ENCODE measurements around the gene TMTC1.
A peak's percentile ranks its signal among the peaks of the same experiment; 100 is the strongest.
"Not testable (repeated sequence)": the region's sequence is repeated elsewhere in the genome, so short reads cannot be mapped to it uniquely, and the experiment has no call there.

The TMTC1 gene

DNA sequence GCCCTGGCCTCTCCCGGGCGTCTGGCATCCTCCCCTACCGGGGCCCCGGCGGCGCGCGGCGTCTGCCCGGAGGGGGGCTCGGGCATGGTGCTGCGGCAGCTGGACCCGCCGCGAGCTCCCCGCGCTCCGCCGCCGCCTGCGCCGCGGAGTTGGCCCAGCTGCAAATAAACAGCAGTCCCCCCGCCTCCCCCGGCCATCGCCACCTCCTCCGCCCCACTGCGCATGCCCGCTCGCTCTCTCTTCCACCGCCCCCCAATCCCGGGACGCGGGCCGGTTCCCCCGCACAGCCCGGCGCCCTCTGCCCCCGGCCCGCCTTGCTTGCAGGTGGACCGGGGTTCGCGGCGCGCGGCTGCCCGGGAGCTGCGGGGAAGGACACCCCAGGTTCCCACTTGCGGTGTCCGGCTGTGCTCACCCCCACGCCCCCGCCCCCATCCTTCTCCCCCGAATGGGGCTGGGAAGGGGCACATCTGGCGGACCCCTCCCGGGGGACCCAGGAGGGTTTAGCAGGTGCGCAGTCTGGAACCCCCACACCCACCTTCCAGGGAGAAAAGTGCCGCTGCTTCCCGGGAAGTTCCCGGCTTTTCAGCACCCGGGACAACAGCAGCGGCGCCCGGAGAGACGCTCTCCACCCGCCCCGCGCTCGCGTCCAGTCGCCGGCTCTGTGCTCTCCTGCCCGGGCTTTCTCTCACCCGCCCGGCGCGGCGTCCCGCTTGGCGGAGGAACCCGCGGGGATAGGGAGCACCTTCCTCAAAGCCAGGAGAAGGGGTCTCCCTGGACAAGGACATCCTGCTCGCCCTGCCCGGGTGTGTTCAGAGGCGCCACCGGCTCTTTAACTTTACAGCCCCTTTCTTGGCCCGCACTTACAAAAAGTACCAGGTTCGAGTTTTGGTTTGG is at the start of gene TMTC1:
TSS of gene TMTC1 (minus strand) at position 170 of the 894 bp plus-strand sequence. CDS start 191 bp downstream, outside the sequence.
- DNase-seq = peak; percentile 71 to 88

DNA sequence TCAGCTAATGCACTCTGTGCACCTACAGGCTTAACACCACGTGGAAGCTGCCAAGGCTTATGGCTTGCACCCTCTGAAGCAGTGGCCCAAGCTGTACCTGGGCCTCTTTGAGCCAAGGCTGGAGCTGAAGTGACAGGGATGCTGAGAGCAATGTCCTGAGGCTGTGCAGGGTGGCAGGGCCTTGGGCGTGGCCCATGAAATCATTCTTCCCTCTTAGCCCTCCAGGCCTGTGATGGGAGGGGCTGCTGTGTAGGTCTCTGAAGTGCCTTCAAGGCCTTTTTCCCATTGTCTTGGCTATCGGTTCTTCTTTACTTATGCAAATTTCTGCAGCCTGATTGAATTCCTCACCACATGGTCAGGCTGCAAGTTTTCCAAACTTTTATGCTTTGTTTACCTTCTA is 47.4 kb upstream of the TMTC1 start:
- no peak for DNase-seq

DNA sequence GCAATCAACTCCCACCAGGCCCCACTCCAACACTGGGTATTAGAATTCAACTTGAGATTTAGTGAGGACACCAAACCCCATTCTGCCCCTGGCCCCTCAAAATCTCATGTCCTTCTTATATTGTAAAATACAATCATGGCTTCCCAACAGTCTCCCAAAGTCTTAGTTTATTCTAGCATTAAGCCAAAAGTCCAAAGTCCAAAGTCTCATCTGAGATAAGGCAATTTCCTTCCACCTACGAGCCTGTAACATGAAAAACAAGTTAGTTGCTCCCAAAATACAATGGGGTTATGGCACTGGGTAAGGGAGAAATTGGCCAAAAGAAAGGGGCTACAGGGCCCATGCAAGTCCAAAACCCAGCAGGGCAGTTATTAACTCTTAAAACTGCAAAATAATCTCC is 46.6 kb upstream of the TMTC1 start:
- DNase-seq = no peak

DNA sequence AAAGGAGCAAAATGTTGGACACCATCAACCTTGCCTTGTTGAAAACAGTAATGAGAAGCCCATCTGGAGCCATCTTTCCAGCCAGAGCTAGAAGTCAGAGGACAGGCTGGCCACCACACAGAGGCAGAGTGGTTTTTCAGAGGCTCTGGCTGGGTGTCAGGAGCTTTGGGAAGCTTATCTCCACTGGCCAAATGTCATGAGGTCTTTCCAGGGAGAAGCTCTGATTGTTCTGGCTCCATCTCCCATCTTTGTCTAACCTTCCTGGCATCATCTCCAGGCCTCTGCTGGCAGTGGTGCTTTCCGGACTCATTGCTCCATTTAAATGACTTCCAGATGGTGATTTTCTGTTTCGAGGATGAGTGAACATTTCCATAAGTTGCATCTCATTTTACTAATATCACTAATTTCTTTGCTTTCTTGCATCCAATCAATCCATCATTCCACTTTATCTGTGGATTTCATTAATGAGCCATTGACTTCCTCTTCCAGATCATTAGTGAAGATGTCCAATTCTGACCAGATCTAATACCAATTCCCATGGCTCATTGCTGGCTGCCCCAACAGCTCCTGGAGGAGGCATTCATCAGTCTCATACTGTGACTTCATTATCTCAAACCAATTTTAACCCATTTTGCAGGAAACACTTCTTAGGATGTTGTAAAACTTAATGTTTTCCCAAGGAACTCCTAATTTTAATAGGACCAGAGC is 35.3 kb upstream of the TMTC1 start:
- no peak for DNase-seq

DNA sequence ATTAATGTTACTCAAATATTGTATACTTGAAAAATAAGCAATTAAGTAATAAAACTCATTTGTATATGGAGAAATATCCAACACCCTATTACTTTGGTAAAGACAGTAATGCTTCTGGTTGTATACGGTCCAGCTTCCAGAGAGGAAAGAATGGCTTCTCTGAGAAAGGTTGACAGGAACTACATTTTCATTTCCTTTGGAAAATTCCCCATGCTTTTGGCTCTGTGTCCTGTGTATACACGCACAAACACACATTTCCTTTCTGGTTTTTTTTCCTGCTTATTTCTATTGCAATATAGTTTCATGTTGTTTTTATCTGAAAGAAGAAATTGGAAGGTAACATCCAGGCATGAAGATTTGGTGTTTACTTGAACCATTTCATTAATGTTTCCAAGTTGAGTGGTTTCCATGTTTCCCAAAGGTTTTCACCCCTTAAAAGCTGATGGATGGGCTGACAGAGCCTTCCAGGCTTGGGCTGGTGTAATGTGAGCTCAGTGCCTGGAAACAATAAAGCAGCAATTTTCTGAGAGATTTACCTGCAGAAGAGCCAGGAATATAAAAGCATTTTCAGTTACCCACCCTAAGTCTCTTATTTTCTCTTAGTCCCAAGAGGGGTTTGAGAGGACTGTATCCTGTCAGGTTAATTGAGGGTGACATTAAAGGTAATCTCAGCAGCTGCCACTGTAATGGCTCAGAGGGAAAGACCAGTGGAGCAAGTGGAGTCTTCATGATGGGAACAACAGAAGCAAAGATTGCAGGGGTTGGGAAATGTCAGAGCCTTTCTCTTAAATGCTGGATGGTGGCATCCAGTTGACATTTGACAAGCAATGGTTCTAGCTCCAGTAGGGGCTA is 33.4 kb upstream of the TMTC1 start:
- no peak for DNase-seq

DNA sequence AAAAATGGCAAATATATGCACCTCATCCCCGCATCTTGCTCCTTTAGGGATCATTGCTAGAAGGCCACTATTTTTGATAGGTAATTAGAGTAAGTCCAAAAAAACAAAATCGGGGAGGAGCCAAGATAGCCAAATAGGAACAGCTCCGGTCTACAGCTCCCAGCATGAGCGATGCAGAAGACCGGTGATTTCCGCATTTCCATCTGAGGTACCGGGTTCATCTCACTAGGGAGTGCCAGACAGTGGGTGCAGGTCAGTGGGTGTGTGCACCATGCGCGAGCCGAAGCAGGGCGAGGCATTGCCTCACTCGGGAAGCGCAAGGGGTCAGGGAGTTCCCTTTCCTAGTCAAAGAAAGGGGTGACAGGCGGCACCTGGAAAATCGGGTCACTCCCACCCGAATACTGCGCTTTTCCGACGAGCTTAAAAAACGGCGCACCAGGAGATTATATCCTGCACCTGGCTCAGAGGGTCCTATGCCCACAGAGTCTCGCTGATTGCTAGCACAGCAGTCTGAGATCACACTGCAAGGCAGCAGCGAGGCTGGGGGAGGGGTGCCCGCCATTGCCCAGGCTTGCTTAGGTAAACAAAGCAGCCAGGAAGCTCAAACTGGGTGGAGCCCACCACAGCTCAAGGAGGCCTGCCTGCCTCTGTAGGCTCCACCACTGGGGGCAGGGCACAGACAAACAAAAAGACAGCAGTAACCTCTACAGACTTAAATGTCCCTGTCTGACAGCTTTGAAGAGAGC is 26.0 kb upstream of the TMTC1 start:
- DNase-seq = not testable (repeated sequence)

DNA sequence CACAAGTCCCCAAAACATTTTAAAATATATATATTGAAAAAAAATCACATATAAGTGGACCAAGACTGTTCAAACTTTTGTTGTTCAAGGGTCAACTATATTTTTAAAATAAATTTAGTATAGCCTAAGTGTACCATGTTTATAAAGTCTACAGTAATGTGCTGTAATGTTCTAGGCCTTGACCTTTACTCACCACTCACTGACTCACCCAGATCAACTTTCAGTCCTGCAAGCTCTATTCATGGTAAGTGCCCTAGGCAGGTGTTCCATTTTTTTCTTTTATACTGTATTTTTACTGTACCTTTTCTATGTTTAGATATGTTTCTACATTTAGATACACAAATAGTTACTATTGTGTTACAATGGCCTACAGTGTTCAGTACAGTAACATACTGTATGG is 23.4 kb upstream of the TMTC1 start:
- DNase-seq = no peak

DNA sequence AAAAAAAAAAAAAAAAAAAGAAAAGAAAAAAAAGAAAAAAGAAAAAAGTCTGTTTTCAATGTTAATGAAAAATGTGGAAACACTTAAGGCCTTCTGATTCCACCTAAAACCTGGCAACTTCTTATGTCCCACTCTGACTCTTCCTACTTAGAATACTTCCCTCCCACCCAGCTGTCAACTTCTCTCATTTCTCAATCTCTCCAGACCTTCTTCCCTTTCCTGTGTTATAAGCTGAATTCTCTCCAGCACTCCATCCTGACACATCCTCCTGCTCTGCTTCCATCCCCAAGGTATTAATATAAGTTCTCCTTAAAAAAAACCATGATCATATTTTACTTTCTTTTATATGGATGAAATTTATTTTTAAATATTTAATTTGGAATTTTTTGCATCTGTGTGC is 20.3 kb upstream of the TMTC1 start:
- no peak for DNase-seq

DNA sequence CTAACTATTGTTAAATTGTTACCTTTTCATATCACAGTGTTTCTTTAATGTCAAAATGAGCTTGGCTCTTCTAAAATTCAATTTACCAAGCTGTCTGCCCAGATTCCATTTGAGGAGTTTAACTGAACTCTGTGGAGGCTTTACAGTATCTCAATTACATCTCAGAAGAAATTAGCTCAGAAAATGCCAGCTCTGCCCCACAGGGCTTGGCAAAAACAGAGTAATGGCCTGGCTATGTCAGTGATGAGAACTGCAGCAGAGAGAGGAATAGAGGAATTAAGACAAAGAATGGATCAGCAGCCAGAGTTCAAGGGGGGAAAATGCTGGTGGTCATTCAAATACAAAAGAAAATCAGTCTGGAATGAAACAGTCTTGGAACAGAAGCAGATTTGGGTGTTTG is 15.8 kb upstream of the TMTC1 start:
- DNase-seq = no peak

DNA sequence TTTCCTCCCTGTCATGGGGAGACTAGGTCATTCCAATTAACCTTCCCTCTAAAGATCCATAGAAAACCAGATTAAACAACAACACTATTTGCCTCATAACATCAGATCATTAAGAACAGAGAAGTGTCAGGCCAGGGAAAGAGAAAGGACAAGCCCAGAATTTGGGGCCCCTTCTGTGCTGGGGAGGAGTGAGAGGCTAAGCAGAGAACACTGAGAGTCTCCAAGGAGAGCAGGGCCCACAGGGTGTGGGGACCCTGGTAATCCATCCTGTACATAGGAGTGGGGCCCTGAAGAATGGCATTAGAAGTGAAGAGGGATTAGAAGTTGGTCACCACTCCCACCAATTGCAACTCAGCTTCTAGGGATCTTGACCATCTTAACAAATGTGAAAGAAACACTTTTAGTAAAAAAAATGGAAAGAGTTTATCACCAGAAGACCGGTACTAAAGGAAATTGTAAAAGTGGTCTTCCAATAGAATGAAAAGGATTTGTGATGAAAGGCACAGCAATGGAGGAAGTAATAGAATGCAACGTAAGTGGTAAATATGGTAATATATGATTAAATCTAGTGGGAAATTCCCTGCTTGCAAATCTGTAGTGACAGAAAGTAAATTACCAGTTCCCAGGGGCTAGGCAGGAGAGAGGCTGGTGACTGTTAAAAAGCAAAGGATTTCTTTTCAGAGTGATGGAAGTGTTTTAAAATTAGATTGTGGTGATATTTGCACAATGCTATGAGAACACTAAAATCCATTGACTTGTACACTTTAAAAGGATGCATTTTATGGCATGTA is 14.0 kb upstream of the TMTC1 start:
- DNase-seq = no peak

DNA sequence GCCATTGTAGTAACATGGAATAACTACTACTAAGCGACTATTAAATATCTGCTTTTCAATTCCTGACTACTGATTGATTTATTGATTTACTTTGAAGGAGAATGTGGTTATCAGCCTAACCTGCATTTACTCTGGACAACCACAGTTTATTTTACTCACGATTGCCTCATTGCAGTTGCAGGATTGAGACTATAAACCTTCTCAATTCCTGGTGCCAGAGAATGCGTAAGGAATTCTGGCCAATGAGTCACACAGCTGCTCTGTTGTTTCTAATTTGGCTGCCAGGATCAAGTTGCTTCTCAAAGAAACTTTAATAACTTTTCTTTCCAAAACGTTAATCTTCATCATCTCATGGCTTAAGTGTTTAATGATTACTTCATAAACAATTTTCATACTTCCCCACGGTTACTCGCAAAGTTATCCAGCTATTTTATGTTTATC is 13.1 kb upstream of the TMTC1 start:
- no peak for DNase-seq

DNA sequence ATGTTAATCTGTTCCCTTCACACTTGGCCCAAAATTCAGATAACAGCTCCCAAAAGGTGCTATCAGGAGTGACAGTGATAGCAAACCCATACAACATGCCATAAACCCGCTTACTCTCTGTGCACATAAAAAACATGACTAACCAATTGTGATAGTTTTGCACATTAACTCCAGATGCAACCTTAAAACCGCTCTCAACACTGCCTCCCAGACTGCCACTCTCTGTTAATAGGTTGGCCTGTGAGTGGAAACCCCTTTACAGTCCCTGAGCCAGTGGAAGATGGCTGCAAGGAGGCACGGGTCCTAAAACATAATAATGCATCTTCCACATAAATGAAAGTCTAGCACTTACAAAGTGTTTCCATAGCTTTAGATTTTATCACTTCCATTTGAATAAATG is 12.0 kb upstream of the TMTC1 start:
- DNase-seq = no peak

DNA sequence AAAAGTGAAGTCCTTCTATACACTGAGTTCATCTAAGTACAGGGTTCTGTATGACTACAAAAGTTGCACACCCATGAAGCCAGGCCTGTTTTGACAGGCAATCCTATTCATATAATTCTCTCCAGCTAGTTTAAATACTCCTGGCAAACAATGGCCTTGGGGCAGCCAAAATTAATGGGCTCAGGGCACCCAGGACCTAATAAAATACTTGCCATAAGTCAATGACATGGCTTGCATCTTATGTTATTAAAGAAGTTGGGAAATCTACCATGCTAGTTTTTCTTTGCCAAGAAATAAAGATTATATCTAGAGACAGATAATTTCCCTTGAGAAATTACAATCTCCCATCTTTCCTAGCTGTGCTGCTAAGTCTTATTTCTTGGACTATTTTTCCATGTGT is 11.1 kb upstream of the TMTC1 start:
- DNase-seq = no peak

DNA sequence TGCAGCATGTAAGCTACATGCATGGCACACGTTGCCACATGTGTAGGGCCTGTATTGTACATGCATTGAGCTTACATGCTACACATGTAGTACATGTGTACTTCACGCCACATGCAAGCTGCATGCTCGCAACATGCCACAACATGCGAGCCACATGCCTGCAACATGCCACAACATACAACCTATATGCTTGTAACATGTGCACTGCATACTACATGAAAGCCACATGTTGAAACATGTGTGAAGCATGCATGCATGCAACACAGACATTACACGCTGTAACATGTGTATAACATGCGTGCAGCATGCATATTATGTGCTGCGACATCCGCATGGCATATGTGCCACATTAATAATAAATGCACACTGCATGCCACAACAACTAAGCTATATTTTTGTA is 9.1 kb upstream of the TMTC1 start:
- no peak for DNase-seq

DNA sequence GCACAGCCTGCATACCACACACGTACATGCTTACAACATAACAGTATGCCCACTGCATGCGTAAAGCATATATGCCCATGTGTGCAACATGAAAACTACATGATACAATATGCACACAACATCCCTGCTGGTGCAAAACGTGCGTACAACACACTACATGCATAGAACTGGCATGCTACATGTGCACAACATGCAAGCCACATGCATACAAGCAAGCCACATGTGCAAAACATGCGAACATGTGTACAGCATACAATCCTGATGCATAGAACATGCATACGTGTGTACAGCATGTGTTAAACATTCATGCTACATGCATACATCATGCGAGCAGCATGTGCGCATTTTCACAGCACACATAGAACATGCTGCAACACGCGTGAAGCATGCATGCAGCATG is 8.4 kb upstream of the TMTC1 start:
- DNase-seq = no peak

DNA sequence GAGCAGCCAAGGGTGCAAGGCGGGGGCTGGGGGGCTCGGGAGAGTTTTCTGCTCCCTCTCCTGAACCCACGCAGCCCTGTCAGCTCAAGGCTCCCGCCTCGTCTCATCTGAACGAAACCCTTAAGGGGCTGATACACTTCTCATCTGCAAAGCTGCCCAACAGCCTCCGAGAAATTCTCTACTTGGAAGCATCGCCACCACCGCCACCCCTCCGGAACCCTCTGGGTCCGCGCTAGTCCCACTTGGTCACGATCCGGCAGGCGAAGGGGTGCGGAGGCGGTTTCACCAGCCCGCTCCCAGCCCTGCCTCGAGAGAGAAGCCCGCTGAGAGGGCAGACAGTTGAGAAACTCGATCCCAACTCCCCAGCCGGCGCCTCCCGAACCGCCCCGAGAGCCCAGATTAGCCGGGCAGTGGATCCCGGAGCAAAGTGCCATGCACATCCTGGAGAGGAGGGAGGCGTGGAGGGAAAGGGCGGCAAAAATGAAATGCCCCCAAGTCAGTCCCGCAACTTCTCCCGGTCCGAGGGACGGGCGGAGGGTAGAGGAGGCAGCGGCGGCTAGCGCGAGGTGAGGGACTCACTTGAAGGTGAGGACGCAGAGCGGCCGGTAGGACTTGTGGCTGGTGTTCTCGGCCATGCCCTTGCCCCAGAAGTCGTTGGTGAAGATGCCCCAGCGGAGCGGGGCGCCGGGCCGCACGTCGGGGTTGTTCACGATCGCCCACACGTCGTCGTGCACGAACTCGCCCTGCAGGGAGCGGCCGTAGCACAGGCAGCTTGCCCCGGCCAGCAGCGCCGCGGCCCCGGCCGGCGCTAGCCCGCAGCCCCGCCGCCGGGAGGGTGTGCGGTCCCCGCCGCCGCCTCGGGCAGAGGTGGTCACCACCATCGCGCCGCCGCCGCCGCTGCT is 620 bp downstream of the TMTC1 start:
- peak; percentile 66 to 67 for DNase-seq

DNA sequence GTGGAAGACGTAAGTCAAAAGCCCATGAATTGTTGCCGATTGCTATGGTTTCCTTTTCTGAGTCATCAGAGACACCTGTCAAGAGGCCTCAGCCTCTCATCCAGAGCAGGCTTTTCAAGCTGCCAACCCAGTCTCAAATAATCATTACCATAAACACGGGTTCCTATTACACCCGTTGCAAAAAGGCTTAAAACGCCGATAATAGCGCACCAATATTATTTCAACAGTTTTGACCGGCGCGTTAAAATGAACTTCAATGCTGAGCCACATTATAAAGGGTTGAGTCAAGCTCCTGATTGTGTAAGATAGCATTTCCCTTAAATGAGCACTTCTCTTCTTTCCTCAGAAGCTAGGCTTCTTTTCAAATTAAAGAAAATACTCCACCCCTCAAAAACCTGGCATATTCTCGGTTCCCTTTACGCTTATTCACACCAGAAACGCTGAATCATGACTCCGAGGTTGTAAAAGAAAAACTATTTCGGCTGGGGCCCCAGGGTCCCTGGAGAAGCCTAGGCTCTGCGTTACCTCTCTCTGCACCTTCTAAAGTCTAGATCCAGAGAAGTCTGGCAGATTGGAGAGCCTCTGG is 1.4 kb downstream of the TMTC1 start:
- DNase-seq = peak; percentile 20 to 59

DNA sequence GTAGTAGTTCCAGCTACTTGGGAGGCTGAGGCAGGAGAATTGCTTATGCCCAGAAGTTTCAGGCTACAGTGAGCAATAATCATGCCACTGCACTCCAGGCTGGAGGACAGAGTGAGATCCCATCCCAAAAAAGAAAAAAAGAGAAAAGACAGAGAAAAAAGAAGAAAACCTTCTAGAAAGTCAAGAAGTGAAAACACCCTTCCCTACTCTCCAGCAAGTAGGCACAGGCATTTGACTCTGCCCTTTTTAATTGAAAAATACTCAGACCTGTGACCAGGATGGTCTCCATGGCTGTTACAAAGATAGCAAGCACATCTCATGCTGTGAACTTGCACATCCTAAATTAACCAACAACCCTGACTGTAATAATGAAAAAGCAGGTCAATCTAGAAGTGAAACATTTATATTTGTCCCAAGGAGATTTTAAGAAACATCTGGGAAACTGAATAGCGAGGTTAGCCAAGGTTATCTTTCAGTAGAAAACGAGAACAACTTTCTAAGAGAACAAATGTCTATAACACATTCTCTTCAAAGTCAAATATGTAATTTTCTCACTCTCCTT is 2.0 kb downstream of the TMTC1 start:
- DNase-seq = no peak

DNA sequence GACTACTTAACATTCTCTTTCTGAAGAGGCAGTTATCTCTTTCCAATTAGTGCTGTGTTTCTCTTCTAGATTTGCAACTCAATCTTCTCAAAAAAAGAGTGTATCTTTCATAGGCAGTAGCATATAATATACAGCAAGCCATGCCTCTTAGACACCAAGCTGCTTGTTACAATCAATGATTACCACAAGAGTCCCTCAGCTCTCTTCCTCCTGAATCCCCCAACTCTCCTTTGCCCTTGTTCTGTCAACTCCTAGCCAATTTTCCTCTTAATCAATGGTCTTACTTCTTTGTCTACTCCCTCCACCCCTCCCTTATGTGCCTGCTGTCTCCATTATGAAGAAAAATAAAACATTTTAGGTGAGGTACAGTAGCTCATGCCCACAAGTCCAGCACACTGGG is 2.6 kb downstream of the TMTC1 start:
- DNase-seq = no peak

DNA sequence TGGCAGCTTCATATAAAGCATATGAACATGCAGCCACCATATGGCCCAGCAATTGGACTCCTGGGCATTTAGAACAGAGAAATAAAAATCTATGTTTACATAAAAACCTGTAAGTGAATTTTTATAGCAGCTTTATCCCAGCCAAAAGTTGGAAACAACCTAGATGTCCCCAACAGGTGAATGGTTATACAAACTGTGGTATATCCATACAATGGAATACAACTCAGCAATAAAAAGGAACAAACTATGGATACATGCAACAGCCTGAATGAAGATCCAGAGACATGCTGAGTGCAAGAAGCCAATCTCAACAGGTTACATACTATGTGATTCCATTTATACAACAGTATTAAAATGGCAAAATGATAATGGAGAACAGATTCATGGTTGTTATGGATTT is 3.7 kb downstream of the TMTC1 start:
- DNase-seq = no peak
